Raji (cell line): ENCODE data around the gene HPS5.

Experiments used
- POLR2A ChIP-seq: IDR thresholded peaks from 2 replicates; pipeline ENCODE4 v1.6.1; 2011; ENCODE audit warnings: low read depth, low read length, control low read depth; ENCODE audit not compliant: insufficient read depth

Gene HPS5

DNA sequence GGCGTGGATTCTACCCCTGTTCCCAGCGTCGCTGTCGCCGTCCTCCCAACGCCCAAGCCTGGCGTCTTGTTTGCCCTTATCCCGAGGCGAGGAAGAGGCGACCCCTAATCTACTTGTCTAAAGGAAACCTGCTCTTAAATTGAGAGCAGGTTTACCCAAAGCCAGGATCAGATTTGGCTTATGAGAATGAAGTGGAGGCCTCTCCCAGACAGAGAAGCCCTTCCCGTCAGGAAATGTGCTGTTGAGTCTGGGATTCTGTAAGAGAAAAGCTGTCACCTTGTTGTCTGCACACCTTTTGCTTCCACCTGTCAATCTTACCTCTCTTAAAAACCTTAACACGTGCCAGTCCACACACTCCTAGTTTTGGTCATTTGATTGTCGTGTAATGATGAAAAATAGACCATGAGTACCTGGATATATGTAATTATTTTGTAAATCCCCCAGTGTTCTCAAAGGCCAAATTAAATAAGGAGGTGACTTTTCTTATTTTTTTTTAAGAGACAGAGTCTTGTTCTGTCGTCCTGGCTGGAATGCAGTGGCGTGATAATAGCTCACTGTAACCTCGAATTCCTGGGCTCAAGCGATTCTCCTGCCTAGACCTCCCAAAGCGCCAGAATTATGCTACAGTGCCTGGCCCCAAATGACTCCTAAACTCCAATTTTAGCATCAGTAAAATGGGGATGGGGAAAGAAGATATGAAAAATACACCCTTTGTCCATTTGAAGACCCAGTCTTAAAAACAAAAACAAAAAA is 1.1 kb upstream of the HPS5 start:
- no peak for TF ChIP-seq POLR2A

DNA sequence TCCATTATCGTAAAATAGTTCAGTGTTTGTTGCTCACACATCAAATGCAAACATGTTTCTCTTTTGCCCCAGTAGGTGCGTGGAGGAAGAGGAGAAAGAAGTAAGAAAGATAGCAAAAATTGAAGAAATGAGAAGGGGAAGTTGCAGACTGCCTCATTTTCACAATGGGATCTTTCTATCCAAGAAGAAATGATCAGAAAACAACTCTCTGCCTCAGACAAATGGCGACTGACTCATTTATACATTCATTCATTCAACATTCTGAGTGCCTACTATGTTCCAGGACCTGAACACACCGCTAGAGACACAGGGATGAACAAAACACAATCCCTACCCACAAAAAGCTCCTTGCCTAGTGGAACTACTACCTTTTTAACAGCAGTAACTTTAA is 367 bp downstream of the HPS5 start:
- TF ChIP-seq POLR2A: no peak

DNA sequence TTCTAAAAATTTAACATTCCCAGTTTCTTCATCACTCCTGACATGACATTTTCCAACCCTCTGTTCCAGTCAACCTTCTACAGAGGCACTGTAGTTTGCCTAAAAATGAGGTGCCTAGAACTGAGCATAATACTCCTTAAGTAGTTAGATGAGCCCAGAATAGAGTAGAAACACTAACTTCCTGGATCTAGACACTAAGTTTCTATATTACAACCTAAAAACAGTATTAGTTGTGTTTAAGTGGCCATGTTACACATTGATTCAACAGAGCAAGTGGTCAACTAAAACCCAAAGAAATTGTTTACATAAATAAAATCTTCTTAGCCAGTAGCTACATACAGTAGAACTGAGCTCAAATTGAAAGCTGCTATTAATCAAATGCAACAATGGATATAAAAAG is 1.3 kb downstream of the HPS5 start:
- TF ChIP-seq POLR2A: no peak

DNA sequence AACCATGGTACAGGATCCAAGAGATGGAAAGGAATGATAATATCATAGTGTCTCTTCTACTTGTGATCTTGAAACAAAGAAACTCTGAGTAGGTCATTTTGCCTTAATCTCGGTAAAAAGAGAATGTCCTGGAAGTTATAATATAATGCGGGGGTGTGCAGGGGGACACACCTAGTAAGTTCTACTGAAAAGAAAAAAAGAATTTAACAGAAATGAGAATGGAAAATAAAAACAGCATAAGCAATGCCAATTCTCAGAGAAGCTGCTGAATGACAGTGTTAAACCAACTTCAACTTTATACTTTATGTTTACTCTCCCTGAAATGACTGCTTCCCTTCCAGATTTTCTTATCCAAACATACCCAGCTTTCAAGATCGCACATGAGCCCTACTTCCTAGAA is 2.0 kb downstream of the HPS5 start:
- no peak for TF ChIP-seq POLR2A

DNA sequence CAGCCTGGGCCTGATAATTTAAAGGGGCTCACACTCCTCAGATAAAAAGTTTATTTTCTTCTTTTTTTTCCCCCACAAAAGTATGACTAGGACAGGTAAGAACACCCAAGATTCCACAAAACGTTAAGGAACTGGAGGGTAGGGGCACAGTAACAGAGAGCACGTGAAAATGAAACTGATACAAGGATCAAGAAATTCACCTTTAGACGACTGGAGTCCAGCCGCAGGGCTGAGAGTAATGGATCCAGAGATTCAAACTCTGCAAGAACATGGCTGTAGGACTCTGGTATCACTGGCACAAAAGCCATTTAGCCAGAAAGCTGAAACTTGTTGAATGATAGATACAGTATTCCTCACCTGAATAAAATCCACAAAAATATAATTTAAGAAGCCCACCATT is 4.4 kb downstream of the HPS5 start:
- TF ChIP-seq POLR2A: no peak

DNA sequence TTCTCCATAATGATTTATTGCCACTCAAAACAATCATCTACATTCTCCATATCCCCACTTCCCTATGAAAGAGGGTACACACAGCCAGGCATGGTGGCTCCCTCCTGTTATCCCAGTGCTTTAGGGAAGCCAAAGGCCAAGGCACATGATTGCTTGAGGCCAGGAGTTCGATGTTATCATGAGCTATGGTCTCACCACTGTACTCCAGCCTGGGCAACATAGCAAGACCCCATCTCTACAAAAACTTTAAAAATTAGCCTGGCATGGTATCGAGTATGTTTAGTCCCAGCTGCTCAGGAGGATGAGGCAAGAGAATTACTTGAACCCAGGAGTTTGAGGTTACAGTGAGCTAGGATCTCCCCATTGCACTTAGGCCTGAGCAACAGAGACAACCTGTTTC is 6.0 kb downstream of the HPS5 start:
- TF ChIP-seq POLR2A: no peak

DNA sequence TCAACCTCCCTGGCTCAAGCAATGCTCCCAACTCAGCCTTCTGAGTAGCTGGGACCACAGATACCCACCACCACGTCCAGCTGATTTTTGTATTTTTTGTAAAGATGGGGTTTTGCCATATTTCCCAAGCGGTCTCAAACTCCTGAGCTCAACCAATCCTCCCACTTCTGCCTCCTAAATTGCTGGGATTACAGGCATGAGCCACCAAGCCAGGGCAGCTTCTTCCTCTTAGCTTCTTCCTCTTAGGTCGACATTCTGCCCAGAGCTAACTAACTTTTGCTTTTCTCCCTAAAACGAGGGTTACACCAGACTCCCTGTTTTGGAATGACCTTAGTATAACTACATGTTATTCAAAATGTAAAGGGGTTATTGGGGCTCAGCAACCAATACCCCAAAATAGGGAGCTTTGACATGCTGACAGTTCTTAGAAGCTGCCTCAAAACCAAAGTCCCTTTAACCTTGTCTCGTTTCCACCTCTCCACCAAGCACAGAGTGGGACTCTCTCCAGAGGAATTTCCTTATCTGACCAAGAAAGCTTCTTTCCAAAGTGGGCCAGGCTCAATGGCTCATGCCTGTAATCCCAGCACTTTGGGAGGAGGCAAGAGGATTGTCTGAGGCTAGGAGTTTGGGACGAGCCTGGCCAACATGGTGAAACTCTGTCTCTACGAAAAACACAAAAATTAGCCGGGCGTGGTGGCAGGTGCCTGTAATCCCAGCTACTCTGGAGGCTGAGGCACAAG is 7.0 kb downstream of the HPS5 start:
- TF ChIP-seq POLR2A: no peak

DNA sequence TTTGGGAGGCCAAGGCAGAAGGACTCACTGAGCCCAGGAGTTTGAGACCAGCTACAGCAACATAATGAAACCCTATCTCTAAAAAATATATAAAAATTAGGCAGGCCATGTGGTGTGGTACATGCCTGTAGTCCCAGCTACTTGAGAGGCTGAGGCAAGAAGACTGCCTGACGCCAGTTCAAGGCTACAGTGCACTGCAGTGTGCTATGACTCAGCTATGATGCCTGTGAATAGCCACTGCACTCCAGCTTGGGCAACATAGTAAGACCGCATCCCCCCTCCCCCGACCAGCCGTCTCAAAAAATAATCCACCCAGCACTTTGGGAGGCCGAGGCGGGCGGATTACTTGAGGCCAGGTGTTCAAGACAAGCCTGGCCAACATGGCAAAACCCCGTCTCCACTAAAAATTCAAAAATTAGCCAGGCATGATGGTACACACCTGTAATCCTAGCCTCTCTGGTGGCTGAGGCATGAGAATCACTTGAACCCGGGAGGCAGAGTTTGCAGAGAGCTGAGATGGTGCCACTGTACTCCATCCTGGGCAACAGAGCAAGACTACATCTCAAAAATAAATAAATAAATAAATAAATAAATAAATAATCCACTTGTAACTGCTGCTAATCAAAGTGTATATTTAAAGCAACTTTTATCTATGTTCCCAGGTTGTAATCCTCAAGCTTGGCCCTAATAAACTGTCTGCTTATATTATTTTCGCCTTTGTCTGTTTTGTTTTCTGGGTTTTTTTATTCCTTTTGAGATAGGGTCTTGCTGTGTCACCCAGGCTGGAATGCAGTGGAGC is 7.8 kb downstream of the HPS5 start:
- no peak for TF ChIP-seq POLR2A

DNA sequence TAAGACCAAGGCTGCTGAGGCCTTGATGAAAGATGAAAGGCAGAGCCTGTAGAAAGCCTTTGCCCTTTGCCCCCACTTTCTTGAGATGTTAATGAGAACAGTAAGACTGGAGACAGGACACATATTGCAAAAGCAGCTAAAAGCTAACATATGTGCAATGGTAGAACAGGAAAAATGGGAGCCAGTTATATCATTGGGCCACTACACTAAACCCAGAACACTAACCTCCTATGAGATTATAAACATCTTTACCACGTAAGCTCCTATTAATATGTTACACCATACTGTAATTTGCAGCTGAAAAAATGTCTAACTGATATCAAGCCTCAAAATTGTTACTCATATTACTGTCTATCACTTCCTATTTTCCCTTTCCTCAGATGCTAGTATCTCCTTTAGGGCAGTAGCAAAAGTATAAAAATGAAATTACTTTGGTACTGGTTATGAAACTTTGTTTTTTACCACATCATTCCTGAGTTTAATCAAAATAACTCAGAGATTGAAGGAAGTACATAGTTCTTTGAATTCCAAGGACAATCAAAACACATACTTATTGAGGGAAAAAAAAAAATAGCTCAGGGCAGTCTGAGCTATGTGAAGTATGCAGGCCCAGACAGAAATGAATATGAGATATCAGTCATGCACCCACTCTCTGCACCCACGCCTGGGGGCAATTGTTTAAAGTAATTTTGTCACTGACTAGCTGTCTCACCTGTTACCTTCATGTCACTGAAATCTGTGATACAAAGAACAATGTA is 9.1 kb downstream of the HPS5 start:
- TF ChIP-seq POLR2A: no peak

DNA sequence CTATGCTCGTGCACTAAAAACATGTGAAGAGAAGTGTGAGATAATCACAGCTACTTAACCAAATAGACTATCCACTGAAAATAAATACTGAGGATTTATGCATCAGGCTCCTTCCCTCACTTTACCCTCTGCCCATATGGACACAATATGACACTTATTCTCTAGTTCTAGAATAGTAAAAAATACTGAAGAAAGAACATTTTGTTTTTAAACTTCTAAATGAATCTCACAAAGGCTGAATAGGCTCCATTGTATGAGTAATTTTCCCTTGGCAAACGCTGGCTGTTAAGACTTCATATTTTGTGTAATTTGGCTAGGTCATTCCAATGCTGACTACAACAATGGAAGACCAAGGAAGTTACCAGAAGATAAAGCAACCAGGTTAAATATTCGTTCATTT is 9.9 kb downstream of the HPS5 start:
- TF ChIP-seq POLR2A: no peak

DNA sequence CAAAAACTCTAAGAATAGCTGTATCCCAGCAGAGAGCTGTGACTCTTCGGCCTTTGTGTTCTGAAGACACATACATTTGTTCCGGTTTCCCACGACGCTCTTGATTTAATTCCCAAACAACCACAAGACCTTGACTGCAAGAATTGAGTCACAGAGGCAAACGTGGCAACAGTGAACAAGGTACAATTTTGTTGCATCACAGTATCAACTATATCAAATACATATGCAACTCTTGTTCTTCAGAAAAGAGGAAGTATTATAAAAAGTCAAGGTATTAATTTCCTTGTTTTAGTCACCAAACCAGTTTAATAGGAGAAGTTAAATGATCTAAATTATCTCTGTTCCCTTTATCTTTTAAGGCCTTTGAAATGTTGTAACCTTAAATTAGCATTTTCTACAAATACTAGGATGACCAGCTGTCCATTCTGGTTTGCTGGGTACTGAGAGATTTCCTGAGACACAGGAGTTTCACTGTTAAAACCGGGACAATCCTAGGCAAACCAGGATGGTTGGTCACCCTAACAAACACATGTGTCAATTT is 11.1 kb downstream of the HPS5 start:
- no peak for TF ChIP-seq POLR2A

DNA sequence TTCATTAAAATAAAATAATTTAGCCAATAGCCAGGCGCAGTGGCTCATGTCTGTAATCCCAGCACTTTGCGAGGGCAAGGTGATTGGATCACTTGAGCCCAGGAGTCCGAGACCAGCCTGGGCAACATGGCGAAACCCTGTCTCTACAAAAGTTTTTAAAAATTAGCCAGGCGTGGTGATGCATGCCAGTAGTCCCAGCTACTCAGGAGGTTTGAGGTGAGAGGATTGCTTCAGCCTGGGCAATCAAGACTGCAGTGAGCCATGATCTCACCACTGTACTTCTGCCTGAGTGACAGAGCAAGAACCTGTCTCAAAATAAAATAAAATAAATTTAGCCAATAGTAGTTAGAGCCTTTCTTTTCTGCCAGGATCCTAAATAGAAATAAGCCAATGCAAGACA is 12.2 kb downstream of the HPS5 start:
- no peak for TF ChIP-seq POLR2A

DNA sequence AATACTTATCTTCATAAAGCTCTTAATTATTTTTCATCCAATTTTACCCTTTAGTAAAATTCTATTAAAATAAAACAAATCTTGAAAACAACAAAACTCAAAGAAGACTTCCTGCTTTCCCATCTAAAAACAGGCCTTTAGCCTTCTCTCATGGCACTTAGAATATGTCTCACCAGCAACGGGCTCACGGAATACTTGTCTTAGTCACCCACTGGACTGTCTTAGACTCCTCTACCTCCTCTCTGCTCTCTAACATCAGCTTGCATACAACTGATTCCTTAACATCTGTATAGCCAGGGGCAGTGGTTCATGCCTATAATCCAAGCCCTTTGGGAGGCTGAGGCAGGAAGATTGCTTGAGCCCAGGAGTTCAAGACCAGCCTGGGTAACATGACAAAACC is 13.7 kb downstream of the HPS5 start:
- TF ChIP-seq POLR2A: no peak

DNA sequence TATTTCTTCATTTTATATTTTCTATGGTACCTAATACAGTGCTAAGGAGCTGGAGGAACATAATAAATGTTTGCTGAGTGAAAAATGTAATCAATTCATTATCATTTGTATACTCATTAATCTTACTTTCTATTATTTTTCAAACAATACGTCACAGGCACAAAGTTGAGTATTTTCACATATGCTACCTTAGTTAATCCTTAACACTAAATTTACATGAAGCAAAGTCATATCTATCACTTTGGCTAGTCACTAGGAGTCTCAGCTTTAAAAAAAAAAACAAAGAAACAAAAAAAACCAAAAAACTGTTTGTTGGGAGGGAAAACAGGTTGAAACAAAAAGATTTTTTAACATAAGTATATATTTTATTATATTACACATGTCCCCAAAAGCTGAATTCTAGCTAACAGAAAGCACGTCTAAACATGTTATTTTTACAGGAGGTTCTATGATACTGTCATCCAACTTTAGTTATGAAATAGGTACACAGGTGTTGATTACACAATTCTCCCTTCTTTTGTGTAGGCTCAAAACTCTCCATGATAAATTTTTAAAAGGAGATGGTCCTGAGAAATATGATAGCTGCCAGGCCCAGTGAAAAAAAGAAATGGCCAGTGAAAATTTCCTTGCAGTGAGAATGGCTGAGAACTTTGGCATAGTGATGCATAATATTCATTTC is 14.3 kb downstream of the HPS5 start:
- no peak for TF ChIP-seq POLR2A

DNA sequence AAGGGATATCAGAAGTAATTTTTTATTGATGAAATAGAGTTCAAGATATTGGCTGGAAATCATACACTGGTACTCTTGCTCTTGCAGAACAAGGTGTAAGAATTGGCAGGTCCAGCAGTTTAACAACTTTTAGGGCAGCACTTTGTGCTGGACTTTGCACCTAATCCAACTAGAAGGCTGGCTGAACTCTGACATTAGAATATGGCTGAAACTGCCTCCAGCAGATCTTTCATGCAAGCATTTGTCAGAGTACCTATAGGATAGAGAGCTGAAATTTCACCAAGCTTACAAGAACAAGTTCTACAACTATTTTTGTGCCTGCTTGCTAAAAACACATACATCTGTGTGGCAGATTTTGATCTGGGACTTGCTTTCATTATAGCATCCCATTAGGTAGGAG is 17.2 kb downstream of the HPS5 start:
- no peak for TF ChIP-seq POLR2A

DNA sequence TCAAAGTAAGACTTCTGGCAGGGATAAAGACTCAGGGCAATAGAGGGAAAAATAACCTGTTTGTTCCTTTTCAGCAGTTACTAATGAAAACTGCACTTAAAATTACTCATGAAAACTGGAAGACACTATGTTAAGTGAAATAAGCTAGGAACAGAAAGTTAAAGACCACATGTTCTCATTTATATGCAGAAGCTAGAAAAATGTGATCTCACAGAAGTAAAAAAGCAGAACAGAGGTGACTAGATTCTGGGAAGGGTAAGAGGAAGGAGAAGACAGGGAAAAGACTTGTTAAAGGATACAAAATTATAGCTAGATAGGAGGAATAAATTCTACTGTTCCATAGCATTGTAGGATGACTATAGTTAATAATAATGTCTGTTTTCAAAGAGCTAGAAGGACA is 22.2 kb downstream of the HPS5 start:
- TF ChIP-seq POLR2A: no peak
